Mesodermal cell (in vitro differentiated cells): ENCODE measurements around the gene CEP20.
"Not testable (repeated sequence)": the region's sequence is repeated elsewhere in the genome, so short reads cannot be mapped to it uniquely, and the experiment has no call there.

Experiments used
- H3K27ac ChIP-seq: 2 replicates; pipeline ENCODE4 v1.7.0; 2013; ENCODE audit warnings: mild to moderate bottlenecking, low read depth, low read length, moderate library complexity; ENCODE audit not compliant: severe bottlenecking
- H3K36me3 ChIP-seq: 2 replicates; pipeline ENCODE4 v1.7.1; 2013; ENCODE audit warnings: mild to moderate bottlenecking, low read length, moderate library complexity; ENCODE audit not compliant: control insufficient read depth, insufficient read depth
- H3K4me1 ChIP-seq: one replicate; pipeline ENCODE4 v1.7.1; 2013; ENCODE audit warnings: mild to moderate bottlenecking, low read length; ENCODE audit not compliant: insufficient read depth, control insufficient read depth, poor library complexity, severe bottlenecking
- H3K4me3 ChIP-seq: 2 replicates; pipeline ENCODE4 v1.7.0; 2013; ENCODE audit warnings: low read length, control low read depth, mild to moderate bottlenecking; ENCODE audit not compliant: insufficient read depth, poor library complexity, severe bottlenecking; ENCODE audit errors: extremely low read depth
- H3K9me3 ChIP-seq: 2 replicates; pipeline ENCODE4 v1.7.1; 2013; ENCODE audit warnings: mild to moderate bottlenecking, low read length, moderate library complexity; ENCODE audit not compliant: control insufficient read depth
- WGBS, 2 experiments: methylation state at CpG; one replicate each; pipeline ENCODE4 v1.1.5; 2013; ENCODE audit warnings: missing lambda C conversion rate in 2 of 2; ENCODE audit not compliant: insufficient coverage in 2 of 2; 5-methylcytosine and 5-hydroxymethylcytosine counted together

Gene CEP20

GRCh38 chr16:15849209-15849981 is 39.0 kb downstream of the CEP20 start:
- H3K9me3 ChIP-seq: no peaks in the 10 kb centered on the region
- H3K4me1 ChIP-seq: no peaks in the 10 kb centered on the region
- H3K27ac ChIP-seq: no peak overlapping the region
- no peaks in the 10 kb centered on the region for H3K36me3 ChIP-seq
- no peak overlapping the region for H3K4me3 ChIP-seq
- WGBS, 2 experiments: 86 to 87% methylated on average over 10 to 12 of the region's 12 CpGs

DNA sequence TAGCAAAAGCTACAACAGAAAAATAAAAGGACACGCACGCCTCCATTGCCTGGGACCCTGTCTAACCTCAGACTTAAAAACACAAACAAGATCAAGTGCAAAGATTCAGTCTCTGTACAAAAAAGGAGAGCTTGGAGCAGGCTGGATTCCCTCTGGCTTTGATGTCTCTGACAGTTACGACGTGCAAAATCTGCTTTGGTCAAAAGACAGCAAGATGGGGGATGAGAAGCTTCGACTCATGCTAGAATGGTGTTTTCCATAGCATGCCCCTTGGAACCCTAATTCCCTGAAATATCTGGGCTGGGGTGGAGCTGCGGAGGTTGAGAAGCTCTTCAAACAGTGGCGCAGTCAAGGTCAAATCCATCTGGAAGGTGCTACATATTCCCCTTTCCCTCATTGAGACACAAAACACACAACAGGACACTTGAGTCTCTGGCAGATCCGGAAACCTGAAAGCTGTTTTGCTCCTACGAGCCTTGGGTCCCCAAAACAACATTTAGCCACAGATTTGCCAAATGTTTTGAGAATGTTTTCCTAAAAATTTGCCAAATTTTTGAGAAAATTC is 40.7 kb downstream of the CEP20 start:
- H3K36me3 ChIP-seq: no peaks in the 10 kb centered on the region
- H3K27ac ChIP-seq: no peak overlapping the region
- H3K4me3 ChIP-seq: no peak overlapping the region
- 80 to 88% methylated on average over 6 to 7 of the region's 9 CpGs for WGBS, 2 experiments
- H3K9me3 ChIP-seq: no peaks in the 10 kb centered on the region
- no peaks in the 10 kb centered on the region for H3K4me1 ChIP-seq

- no peaks in the 10 kb centered on the region for H3K9me3 ChIP-seq
- no peaks in the 10 kb centered on the region for H3K36me3 ChIP-seq
- no peak overlapping the region for H3K27ac ChIP-seq
- H3K4me3 ChIP-seq: no peak overlapping the region
- H3K4me1 ChIP-seq: no peaks in the 10 kb centered on the region
- 66 to 97% methylated on average over 3 to 4 of the region's 4 CpGs for WGBS, 2 experiments
Observed at GRCh38 chr16:15846510-15846909, 41.9 kb downstream of the CEP20 start.

- 85 to 96% methylated on average over 2 to 7 of the region's 10 CpGs for WGBS, 2 experiments
- no peaks in the 10 kb centered on the region for H3K4me1 ChIP-seq
- no peak overlapping the region for H3K27ac ChIP-seq
- H3K36me3 ChIP-seq: no peaks in the 10 kb centered on the region
- H3K9me3 ChIP-seq: no peaks in the 10 kb centered on the region
- H3K4me3 ChIP-seq: no peak overlapping the region
Observed at GRCh38 chr16:15843635-15844279, 44.6 kb downstream of the CEP20 start.

DNA sequence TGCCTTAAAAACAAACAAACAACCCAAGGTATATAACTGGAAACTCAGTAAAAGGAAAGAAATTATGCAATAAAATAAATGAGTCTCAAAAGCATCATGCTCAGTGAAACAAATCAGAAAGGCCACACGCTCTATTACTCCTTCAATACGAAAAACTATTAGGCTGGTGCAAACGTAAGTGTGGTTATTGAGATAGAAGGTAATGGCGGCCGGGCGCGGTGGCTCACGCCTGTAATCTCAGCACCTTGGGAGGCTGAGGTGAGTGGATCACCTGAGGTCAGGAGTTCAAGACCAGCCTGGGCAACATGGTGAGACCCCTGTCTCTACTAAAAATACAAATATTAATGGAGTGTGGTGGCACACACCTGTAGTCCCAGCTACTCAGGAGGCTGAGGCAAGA is 49.2 kb downstream of the CEP20 start:
- not testable (repeated sequence) for H3K4me1 ChIP-seq, H3K27ac ChIP-seq, H3K4me3 ChIP-seq, H3K9me3 ChIP-seq, H3K36me3 ChIP-seq
- WGBS, 2 experiments: 81 to 92% methylated on average over 5 to 6 of the region's 8 CpGs

DNA sequence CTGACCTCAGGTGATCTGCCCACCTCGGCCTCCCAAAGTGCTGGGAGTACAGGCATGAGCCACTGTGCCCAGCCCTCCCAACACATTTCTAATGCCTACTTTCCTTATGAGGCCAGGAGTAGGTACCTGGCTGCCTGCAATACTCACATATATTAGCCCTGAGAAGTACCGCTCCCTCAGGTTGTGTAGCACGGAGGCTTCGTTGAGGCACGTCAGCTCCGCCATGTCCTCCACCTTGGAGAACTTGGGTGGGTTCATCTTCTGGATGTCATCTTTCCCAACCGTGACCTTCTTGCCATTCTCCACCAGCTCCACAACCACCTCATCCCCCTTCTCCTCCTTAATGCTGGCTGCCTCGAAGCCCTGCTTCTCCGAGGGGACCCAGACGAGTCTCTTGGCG is 50.6 kb downstream of the CEP20 start:
- no peak overlapping the region for H3K27ac ChIP-seq
- H3K9me3 ChIP-seq: no peaks in the 10 kb centered on the region
- H3K4me1 ChIP-seq: no peaks in the 10 kb centered on the region
- H3K4me3 ChIP-seq: no peak overlapping the region
- 84 to 96% methylated on average over 10 to 11 of the region's 11 CpGs for WGBS, 2 experiments
- H3K36me3 ChIP-seq: no peaks in the 10 kb centered on the region

DNA sequence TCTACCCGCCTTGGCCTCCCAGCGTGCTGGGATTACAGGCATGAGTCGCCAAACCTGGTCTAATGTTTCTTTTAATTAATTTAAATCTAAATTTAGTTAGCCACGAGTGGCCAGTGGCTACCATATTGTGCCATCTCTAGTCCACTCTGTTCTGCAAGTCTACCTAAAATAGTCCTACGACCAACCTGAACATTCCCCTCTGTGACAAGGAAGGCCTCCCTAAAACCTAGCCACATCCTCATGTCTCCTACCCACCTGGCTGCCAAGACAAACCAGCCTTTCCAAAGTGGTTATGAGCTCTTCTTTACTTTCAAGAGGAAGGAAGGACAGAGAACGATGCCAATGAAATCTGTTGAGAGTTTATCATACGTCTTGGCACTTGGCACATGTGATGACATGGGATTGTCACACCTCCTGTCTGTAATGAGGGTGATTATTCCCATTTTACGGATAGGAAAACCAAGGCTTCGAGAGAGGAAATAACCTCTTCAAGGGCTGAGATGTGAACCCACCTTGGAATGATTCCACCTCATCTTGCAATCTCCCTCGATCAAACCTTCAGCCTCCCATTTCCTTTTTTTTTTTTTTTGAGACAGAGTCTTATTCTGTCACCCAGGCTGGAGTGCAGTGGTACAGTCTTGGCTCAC is 51.3 kb downstream of the CEP20 start:
- Histone ChIP-seq H3K4me3 (no peak overlapping the region), H3K36me3 (no peaks in the 10 kb centered on the region), H3K4me1 (no peaks in the 10 kb centered on the region), H3K9me3 (no peaks in the 10 kb centered on the region), H3K27ac (no peak overlapping the region)
- WGBS, 2 experiments: 75 to 96% methylated on average over 5 to 7 of the region's 10 CpGs

DNA sequence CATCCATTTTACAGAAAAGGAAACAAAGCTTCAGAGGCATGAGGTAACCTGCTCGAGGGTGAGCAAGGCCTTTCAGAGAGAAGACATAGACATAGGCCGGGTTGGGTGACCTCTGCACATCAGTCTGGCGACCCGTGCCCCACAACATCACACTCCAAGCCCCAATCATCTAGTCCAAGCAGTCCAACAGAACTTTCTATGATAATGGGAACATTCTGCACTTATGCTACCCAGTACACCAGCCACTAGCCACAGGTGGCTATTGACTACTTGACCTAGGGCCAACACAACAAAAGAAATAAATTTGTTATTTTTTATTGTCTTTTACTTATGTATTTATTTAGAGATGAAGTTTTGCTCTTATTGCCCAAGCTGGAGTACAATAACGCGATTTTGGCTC is 52.3 kb downstream of the CEP20 start:
- 91 to 93% methylated on average over 6 of the region's 6 CpGs for WGBS, 2 experiments
- H3K36me3 ChIP-seq: no peaks in the 10 kb centered on the region
- no peak overlapping the region for H3K4me3 ChIP-seq
- no peaks in the 10 kb centered on the region for H3K4me1 ChIP-seq
- H3K9me3 ChIP-seq: no peaks in the 10 kb centered on the region
- no peak overlapping the region for H3K27ac ChIP-seq

GRCh38 chr16:15835136-15835878 is 53.1 kb downstream of the CEP20 start:
- Histone ChIP-seq H3K4me1 (no peaks in the 10 kb centered on the region), H3K4me3 (no peak overlapping the region), H3K27ac (no peak overlapping the region), H3K9me3 (no peaks in the 10 kb centered on the region), H3K36me3 (no peaks in the 10 kb centered on the region)
- 80 to 100% methylated on average over 1 to 2 of the region's 2 CpGs for WGBS, 2 experiments

GRCh38 chr16:15834502-15834901 is 53.9 kb downstream of the CEP20 start:
- Histone ChIP-seq H3K4me3 (no peak overlapping the region), H3K4me1 (no peaks in the 10 kb centered on the region), H3K36me3 (no peaks in the 10 kb centered on the region), H3K9me3 (no peaks in the 10 kb centered on the region), H3K27ac (no peak overlapping the region)
- 75 to 80% methylated on average over 4 of the region's 4 CpGs for WGBS, 2 experiments
